ENCODE data around the gene MEIS2. TPM values are rescaled to one million over a fixed set of nuclear protein-coding genes. Genes with fewer than 3 reads are reported as not detected.

The MEIS2 gene
- total and polyA plus RNA-seq, 9 donors, result 27.7 to 73.7 (median 47.7) TPM

DNA sequence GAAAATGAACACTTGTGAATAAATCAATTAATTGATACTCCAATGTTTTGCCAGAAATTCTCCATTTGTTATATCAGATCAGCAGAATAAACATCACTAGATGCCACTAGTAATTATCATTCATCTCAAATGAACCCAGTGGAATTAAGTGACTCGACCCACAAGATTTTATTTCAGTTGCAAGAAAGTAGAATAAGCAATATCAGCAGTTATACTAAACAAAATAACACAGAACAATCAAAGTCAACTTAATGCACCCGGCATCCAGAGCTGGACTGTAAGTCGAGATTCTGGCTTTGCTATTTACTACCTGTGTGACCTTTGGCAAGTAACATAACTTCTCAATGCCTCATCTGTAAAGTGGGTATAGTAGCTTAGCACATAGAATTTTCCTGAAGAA, 256.5 kb downstream of the MEIS2 start:
- Histone ChIP-seq H3K27ac (no peak overlapping the region), H3K27me3 (no peaks in the 10 kb centered on the region), H3K36me3 (no peaks in the 10 kb centered on the region), H3K9me3 (no peaks in the 10 kb centered on the region), H3K4me3 (no peak overlapping the region), H3K4me1 (ENCODE audit: insufficient read depth) (no peaks in the 10 kb centered on the region)
- no peak for DNase-seq
- no peak for TF ChIP-seq POLR2A (IDR thresholded peaks at IDR 0.05)
- TF ChIP-seq EP300 (IDR thresholded peaks at IDR 0.05), result no peak
- TF ChIP-seq CTCF (IDR thresholded peaks at IDR 0.05), result no peak
- WGBS, 3 donors, result 71 to 81% (median 75%) methylated on average over 3 of the region's 3 CpGs
- intact Hi-C loops (cut with DNase I), result no loop called here

DNA sequence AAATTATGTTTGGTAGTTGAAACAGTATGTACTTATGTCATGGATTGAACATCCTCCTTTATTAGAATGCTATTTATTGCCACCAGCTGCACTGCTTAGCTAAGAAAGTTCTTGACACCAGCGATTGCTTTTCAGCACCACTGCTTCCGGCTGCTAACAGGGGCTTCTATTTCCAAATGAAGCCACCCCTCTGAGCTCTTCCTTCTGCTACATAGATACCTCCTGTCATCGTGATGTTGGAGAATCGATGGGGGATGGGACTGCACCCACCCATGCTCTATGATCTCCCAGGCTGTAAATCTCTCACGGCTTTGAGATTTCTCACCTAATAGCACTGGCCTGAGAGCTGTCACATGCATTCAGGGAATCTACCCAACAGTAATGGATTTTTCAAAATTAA, 259.2 kb downstream of the MEIS2 start:
- Histone ChIP-seq H3K4me3 (no peak overlapping the region), H3K36me3 (no peaks in the 10 kb centered on the region), H3K27ac (no peak overlapping the region), H3K9me3 (no peaks in the 10 kb centered on the region), H3K4me1 (ENCODE audit: insufficient read depth) (no peaks in the 10 kb centered on the region), H3K27me3 (no peaks in the 10 kb centered on the region)
- 30 to 35% (median 31%) methylated on average over 5 of the region's 5 CpGs for WGBS, 3 donors
- TF ChIP-seq CTCF (IDR thresholded peaks at IDR 0.05) (no peak), POLR2A (IDR thresholded peaks at IDR 0.05) (no peak), EP300 (IDR thresholded peaks at IDR 0.05) (no peak)
- DNase-seq, result no peak
- intact Hi-C loops (cut with DNase I), result no loop called here

Small RNA genes lying within 50 kb of the gene (microRNA-seq; reads per million reads assigned to microRNA genes)
- 0 reads per million in 3 donors for gene MIR8063

Small RNA genes lying within 50 kb of the gene (small RNA-seq; reads per million reads assigned to genes)
- not detected for gene MIR8063
- gene RF00012, result not detected
- gene RF00019, result not detected
